Adrenal gland (tissue), 12 donors: ENCODE measurements around the gene RHEBL1. TPM values are rescaled to one million over a fixed set of nuclear protein-coding genes. Genes with fewer than 3 reads are reported as not detected.

Experiments
- DNase-seq, 7 donors: peaks; one replicate each; pipeline ENCODE4 v3.0.0-alpha.2; 2019 to 2020
- H3K27ac ChIP-seq, 5 donors: fragments of 200-600 bp; sonication (generic) in 4 of 5; 1 replicate in 3 of 5; 2 replicates in 2 of 5; pipeline versions ENCODE4 v1.5.1 to v1.8.0; 2016 to 2020; ENCODE audit warnings: mild to moderate bottlenecking in 1 of 5
- H3K27me3 ChIP-seq: fragments of 200-600 bp; 2 replicates; pipeline ENCODE4 v1.8.0; 2021
- H3K36me3 ChIP-seq, 2 donors: fragments of 200-600 bp; replicated peaks in 1 of 2; 1 replicate in 1 of 2; 2 replicates in 1 of 2; pipeline versions ENCODE4 v1.5.1 to v1.8.0; 2018 to 2022
- H3K4me1 ChIP-seq, 2 donors: fragments of 200-600 bp; replicated peaks in 1 of 2; 1 replicate in 1 of 2; 2 replicates in 1 of 2; pipeline versions ENCODE4 v1.5.1 to v1.8.0; 2018 to 2021
- H3K4me3 ChIP-seq, 4 donors: fragments of 200-600 bp; sonication (generic) in 3 of 4; one replicate each; pipeline ENCODE4 v1.5.1; 2016 to 2018
- H3K9me3 ChIP-seq, 3 donors: fragments of 200-600 bp; sonication (generic) in 1 of 3; replicated peaks in 1 of 3; 1 replicate in 2 of 3; 2 replicates in 1 of 3; pipeline versions ENCODE4 v1.5.1 to v1.8.0; 2016 to 2021
- CTCF ChIP-seq, 6 experiments: fragments of 450-650 bp in 4 of 6; fragments of 200-600 bp in 2 of 6; sonication (generic) in 1 of 6; IDR thresholded peaks; 1 replicate in 5 of 6; 2 replicates in 1 of 6; pipeline versions ENCODE4 v1.5.1 to v1.8.0; 2016 to 2021; ENCODE audit warnings: antibody characterized with exemption in 6 of 6, mild to moderate bottlenecking in 2 of 6, moderate library complexity in 1 of 6
- POLR2A ChIP-seq, 2 donors: fragments of 450-650 bp; IDR thresholded peaks; one replicate each; pipeline ENCODE4 v1.6.1; 2017; ENCODE audit warnings: antibody characterized with exemption in 2 of 2, mild to moderate bottlenecking in 2 of 2, moderate library complexity in 1 of 2
- WGBS, 4 donors: extraction: QIAGEN DNeasy Blood & Tissue Kit in 2 of 4; methylation state at CpG; one replicate each; pipeline versions ENCODE4 v1.1.5 to v1.1.7; 2013 to 2017; 5-methylcytosine and 5-hydroxymethylcytosine counted together
- intact Hi-C, 2 donors: fragments of 100-400 bp; cut with DNase I; formaldehyde crosslinking; loops; one replicate each; pipeline versions ENCODE4 v1.14.1 to v1.15.0; 2022 to 2023
- polyA plus RNA-seq, 3 donors: library from polyadenylated mRNA; stranded (reverse); fragments of 200-250 nt in 2 of 3; fragments of 350-450 nt in 1 of 3; fragmentation: Illumina TruSeq in 1 of 3; extraction: RNeasy Lipid Tissue Mini Kit (QIAGEN cat#74804) in 1 of 3; gene quantifications; one replicate each; pipeline ENCODE4 v1.2.3, GENCODE V29; 2013 to 2014
- total RNA-seq, 9 donors: library from RNA; depleted of rRNA in 4 of 9; stranded (reverse); fragments of >200 nt in 4 of 9; fragments of 120-200 nt in 1 of 9; fragmentation: NEBNext Ultra II Directional in 1 of 9; extraction: Animal tissue kit (Norgen Biotek cat#: 25700) in 1 of 9; gene quantifications; one replicate each; pipeline versions ENCODE4 v1.1.0 to v1.2.4, GENCODE V29; 2013 to 2023
- donor health status: healthy with polysubstance abuse.
- donor health status: Bipolar disorder and iron deficiency.
- donor health status: DM: yes; HTN: yes; CAD: no.
- donor health status: DM: no; HTN: no; CAD: no.
- donor health status: DM: no; HTN: no; CAD: no.
- donor health status: DM: yes; HTN: yes; CAD: no.

The RHEBL1 gene
- total and polyA plus RNA-seq, 12 donors: 0.26 to 1.8 (median 0.34) TPM; not detected in 4

GRCh38 chr12:49104822-49105221 lies 35.0 kb upstream of the RHEBL1 start:
- no peak for TF ChIP-seq POLR2A (IDR thresholded peaks at IDR 0.05)
- Histone ChIP-seq H3K27me3 (no peaks in the 10 kb centered on the region), H3K27ac (peak overlapping the region in 2 of 5 donors; percentile 7 to 30), H3K9me3 (no peaks in the 10 kb centered on the region), H3K4me3 (no peak overlapping the region), H3K36me3 (peaks cover 0 to 70% of the 10 kb centered on the region in 2 donors), H3K4me1 (peaks cover 25 to 53% of the 10 kb centered on the region in 2 donors)
- DNase-seq: no peak
- 68 to 100% (median 74%) methylated on average over 1 to 3 of the region's 3 CpGs for WGBS, 4 donors
- intact Hi-C loops: no loop called here

GRCh38 chr12:49100380-49100779 lies 30.6 kb upstream of the RHEBL1 start:
- DNase-seq: no peak
- H3K27ac ChIP-seq: no peak overlapping the region
- no peaks in the 10 kb centered on the region for H3K27me3 ChIP-seq
- H3K36me3 ChIP-seq: peaks cover 0 to 87% of the 10 kb centered on the region in 2 donors
- TF ChIP-seq CTCF (IDR thresholded peaks at IDR 0.05) (no peak), POLR2A (IDR thresholded peaks at IDR 0.05) (no peak)
- no peak overlapping the region for H3K4me3 ChIP-seq
- peaks cover 0 to 14% of the 10 kb centered on the region in 2 donors for H3K4me1 ChIP-seq
- WGBS, 4 donors: 86 to 97% (median 97%) methylated on average over 6 of the region's 6 CpGs
- intact Hi-C loops: no loop called here
- H3K9me3 ChIP-seq: no peaks in the 10 kb centered on the region

- no peak overlapping the region for H3K4me3 ChIP-seq
- H3K36me3 ChIP-seq: peaks cover 0 to 70% of the 10 kb centered on the region in 2 donors
- H3K4me1 ChIP-seq: peaks cover 10 to 19% of the 10 kb centered on the region in 2 donors
- WGBS, 4 donors: 80 to 95% (median 88%) methylated on average over 2 of the region's 2 CpGs
- no peaks in the 10 kb centered on the region for H3K27me3 ChIP-seq
- no peaks in the 10 kb centered on the region for H3K9me3 ChIP-seq
- no peak for DNase-seq
- H3K27ac ChIP-seq: no peak overlapping the region
- TF ChIP-seq CTCF (IDR thresholded peaks at IDR 0.05): no peak
- no peak for TF ChIP-seq POLR2A (IDR thresholded peaks at IDR 0.05)
- intact Hi-C loops: no loop called here
These were observed 28.9 kb upstream of the RHEBL1 start for GRCh38 chr12:49098703-49099102.

GRCh38 chr12:49098035-49098451 lies 28.3 kb upstream of the RHEBL1 start:
- H3K4me1 ChIP-seq: peaks cover 10 to 14% of the 10 kb centered on the region in 2 donors
- no peak for TF ChIP-seq POLR2A (IDR thresholded peaks at IDR 0.05)
- peak; percentile 53 to 71 (median 64) for TF ChIP-seq CTCF (IDR thresholded peaks at IDR 0.05)
- no peak overlapping the region for H3K27ac ChIP-seq
- peaks cover 1% of the 10 kb centered on the region for H3K27me3 ChIP-seq
- H3K4me3 ChIP-seq: no peak overlapping the region
- no peaks in the 10 kb centered on the region for H3K9me3 ChIP-seq
- 46 to 73% (median 63%) methylated on average over 2 to 4 of the region's 4 CpGs for WGBS, 4 donors
- peak; percentile 34 to 75 (median 45) for DNase-seq
- intact Hi-C loops: no loop called here
- peaks cover 0 to 63% of the 10 kb centered on the region in 2 donors for H3K36me3 ChIP-seq

- DNase-seq: peak in 3 of 7 donors; percentile 42 to 43 (median 42)
- TF ChIP-seq CTCF (IDR thresholded peaks at IDR 0.05) (no peak), POLR2A (IDR thresholded peaks at IDR 0.05) (no peak)
- Histone ChIP-seq H3K27ac (no peak overlapping the region), H3K4me3 (no peak overlapping the region), H3K9me3 (no peaks in the 10 kb centered on the region), H3K27me3 (peaks cover 6% of the 10 kb centered on the region), H3K4me1 (peaks cover 10 to 19% of the 10 kb centered on the region in 2 donors), H3K36me3 (peaks cover 0 to 57% of the 10 kb centered on the region in 2 donors)
- WGBS, 4 donors: 61 to 68% (median 65%) methylated on average over 3 of the region's 3 CpGs; no CpG with 5 or more reads in 1 of the 4 donors
- intact Hi-C loops: no loop called here
These were observed 27.6 kb upstream of the RHEBL1 start for GRCh38 chr12:49097381-49097780.
